ENCODE data around the gene PRR23E.

The PRR23E gene

DNA sequence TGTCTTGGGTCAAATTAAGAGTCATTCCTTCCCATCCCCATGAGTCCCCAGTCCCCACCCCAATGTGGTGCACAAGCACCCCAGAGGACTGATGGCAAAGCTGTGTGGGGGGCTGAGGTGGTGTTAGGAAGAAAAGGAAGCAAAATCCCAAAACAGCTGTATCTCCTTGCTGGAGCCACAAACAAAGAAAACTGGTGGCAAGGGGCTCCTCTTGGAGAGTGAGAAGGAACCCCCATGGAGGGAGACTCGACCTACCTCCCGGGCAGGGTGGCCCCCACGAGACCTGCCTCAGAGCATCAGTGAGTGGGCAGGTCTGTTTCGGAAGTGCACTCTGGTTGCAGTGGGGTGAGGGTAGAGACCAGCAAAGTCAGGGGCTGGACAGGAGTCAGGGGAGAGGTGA, 29.2 kb downstream of the PRR23E start:
- DNase-seq (ENCODE audit: low read depth in 2 of 3, low spot score in 2 of 3) = no peak

DNA sequence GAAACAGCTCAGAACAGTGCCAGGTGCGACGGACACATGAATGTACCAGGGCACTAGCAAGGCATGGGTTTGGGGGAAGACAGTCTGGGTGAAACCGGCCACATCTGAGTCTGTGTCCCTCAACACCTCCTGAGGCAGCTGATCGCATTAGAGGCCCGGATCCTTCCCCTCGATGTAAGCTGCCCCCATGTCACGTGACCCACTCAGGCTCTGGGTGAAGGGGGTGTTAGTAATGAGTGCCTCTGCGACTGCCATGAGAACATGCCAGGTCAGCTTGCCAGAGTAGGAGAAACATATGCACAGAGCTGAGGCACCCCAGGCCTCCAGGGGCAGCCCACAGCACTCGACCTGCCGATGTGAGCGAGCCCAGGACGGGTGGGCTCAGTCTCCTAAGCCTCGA, 29.7 kb downstream of the PRR23E start:
- DNase-seq (ENCODE audit: low read depth in 2 of 3, low spot score in 2 of 3) = no peak

DNA sequence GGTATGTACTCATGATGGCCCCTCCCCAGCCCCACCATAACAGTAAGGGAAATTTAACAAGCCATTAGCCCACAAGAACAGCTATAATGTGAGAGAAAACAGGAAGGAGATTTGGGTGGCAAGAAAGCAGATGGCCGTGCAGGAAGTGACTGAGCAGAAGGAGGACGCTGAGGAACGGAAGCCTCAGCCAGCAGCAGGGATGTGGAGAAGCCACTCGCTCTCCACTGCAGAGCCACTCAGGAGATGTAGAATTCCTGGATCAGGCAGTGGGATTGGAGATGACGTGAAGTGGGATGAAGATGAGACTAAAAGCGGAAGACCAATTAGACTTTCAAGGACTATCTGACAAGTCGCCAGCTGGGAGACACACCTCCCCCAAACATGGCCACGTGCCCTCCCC, 31.2 kb downstream of the PRR23E start:
- no peak for DNase-seq (ENCODE audit: low read depth in 2 of 3, low spot score in 2 of 3)

DNA sequence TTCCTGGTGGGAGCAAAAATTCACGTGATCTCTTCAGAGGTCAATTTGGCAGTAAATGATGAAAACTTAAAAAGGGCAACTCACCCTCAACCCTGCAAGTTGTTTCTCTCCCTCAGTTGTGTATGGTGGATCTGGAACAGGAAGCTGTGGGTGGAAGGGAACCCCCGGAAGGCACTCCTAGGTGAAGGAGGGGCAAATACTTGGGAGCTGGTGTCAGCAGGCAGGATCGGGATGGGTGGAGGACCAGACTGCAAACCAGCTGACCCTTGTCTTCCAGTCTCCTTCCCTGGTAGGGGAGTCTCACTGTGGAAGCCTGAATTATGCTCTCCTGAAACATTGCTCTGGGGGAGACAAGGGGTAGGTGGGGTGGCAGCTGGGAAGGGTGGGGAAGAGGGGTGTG, 33.5 kb downstream of the PRR23E start:
- DNase-seq (ENCODE audit: low read depth in 2 of 3, low spot score in 2 of 3) = no peak

DNA sequence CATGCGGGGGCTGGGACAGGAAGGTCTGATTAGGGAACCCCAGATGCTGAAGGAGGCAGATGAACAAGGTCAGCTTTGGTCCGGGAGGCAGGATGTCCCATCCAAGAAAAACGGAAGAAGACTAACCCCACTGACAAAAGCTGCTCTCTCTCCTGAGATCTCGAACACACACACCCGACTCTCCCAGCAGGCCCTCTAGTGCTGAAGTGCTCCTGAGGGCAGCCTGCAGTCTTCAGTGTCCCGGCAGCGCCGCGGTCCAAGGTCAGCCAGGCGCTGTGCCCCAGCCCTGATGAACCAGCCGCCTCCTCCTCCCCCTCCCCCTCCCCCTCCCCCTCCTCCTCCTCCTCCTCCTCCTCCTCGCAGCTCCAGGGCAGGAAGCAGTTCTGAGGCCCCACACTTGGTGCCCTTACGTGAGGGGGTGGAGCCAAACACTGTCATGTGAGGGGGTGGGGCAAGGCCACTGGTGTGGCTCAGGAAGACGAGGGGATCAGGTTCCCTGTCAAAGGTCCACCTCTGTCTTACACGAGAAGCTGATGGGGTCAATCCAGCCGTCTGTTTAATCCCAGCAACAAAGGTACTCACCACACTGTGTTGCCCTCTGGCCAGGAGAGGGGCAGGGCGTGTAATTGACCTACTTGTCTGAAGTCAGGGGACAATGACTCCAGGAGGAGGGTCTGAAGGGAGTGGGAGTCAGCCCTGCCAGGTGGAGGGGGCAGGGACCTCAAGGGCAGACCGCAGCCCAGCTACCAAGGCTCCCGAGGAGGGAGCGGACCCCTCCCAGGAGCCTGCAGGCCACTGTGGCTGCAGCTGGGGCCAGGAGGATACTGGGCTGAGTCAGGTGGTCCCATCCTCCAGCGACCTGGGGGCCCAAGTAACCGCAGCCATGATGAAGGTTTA, 34.3 kb downstream of the PRR23E start:
- DNase-seq (ENCODE audit: low read depth in 2 of 3, low spot score in 2 of 3) = no peak

DNA sequence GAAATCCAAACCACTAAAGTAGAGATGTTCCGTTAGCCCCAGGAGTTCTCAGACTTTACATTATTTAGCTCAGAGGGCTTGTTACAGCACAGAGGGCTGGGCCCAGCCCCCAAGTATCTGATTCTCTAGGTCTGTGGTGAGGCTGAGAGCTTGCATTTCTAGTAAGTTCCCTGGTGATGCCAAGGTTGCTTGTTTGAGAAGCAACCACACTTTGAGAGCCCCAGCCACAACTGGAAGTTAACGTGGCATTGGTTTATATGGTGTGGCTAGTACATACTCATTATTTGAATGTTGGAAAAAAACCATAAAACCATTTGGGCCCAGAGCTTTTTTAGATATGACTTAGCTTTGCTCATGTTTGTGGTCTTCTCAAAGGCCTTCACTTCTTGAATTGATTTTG, 35.9 kb downstream of the PRR23E start:
- DNase-seq (ENCODE audit: low read depth in 2 of 3, low spot score in 2 of 3) = no peak

DNA sequence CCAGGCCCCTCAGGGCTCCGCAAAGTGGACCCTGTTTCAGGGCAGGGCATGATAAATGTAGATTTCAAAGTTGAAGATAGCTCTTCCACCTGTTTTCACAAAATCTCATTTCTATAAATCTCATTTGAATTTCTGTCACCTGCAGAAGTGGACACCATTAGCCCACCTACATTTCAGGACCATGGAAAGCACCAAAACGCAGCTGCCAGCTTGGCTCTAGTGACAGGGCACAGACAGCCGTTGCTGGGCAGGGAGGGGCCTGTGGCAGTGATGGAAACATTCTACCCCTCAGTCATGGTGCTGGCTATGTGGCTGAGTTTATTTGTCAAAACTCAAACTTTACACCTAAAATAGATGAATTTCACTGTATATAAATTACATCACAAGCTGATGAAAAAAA, 40.4 kb downstream of the PRR23E start:
- no peak for DNase-seq (ENCODE audit: low read depth in 2 of 3, low spot score in 2 of 3)

DNA sequence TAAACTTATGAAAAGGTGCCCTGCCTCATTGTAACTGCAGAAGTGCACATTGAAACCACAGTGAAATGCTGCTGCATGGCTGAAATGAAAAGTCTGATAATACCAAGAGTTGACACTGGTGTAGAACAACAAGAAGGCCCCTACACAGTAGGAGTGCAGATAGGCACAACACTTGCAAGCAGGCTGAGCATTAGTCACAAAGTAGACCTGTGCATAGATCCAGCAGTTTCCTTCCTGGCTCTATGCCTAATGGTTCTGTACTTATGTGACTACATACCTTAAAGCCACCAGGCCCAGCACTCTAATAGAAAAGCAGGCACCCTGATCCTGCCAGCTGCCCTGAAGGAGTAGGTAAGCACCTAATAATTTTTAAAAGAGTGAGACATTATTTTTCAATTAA, 41.8 kb downstream of the PRR23E start:
- no peak for DNase-seq (ENCODE audit: low read depth in 2 of 3, low spot score in 2 of 3)

DNA sequence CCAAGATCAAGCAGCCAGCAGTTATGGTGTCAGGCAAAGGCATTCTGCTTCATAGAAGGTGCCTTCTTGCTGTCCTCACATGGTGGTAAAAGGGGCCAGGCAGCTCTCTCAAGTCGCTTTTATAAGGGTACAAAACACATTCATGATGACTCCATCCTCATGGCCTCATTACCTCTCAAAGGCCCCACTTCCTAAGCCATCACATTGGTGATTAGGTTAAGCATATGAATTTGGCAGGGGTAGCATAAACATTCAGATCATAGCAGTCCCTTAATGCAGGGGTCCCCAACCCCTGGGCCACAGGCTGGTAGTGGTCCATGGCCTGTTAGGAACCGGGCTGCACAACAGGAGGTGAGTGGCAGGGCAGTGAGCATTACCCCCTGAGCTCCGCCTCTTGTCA, 42.8 kb downstream of the PRR23E start:
- DNase-seq (ENCODE audit: low read depth in 2 of 3, low spot score in 2 of 3) = no peak

DNA sequence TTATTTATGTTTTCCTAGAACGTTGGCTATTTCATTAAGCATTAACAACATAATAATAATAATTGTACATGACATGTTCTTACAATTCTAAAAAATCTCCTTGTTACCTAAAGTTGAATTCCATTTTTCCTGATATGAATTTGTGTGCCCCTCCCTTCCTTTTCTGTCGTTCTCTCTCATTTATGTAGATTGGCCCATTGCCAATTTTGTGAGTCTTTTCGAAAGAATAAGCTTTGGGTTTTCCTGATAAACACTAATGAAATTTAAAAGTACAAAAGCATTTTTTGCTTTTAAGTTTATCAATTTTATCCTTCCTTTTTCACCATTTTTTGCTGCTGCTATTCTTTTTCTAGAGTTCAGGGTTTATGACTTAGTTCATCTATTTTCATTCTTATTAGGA, 44.9 kb downstream of the PRR23E start:
- no peak for DNase-seq (ENCODE audit: low read depth in 2 of 3, low spot score in 2 of 3)

DNA sequence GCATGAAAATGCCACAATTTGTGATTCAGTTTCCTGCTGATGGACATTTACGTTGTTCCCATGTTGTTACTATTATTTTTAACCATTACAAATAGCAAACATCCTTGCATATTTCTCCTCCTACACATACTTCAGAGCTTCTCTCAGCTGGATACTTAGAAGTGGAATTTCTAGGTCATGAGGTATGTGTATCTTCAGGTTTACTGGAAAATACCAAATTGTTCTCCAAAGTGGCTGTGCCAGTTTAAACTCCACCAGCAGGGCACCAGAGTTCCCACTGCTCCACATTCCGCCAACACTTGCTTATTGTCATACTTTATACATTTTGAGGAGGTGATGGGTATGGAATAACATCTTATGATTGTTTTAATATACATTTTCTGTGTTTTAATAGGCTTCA, 45.7 kb downstream of the PRR23E start:
- DNase-seq (ENCODE audit: low read depth in 2 of 3, low spot score in 2 of 3) = no peak

DNA sequence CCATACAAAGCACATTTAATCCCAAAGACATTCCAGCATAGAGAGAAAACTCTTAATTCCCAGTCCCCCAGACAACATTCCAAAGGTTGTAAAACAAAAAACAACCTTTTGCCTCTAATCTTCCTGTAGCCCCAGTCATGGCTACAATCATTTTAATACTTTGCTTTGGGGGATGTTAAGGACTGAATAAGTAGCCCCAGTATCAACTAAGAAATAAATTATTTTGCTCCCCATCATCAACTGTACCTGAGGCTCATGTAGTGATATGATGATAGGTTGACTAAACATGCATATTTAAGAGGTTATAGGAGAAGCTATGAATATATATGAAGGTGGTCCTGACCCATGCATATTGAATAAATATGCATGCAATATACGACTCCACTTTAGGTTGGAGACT, 54.4 kb downstream of the PRR23E start:
- DNase-seq (ENCODE audit: low read depth in 2 of 3, low spot score in 2 of 3) = no peak
